Measurements from ENCODE around the gene ANGEL1. TPM values are rescaled to one million over a fixed set of nuclear protein-coding genes. Genes with fewer than 3 reads are reported as not detected.

Gene ANGEL1
- total and polyA plus RNA-seq, 2 of the 13 experiments (the other 11 are each of a cell fraction or from before 2014, with no cell fraction given), result 14.3 to 20.1 TPM

DNA sequence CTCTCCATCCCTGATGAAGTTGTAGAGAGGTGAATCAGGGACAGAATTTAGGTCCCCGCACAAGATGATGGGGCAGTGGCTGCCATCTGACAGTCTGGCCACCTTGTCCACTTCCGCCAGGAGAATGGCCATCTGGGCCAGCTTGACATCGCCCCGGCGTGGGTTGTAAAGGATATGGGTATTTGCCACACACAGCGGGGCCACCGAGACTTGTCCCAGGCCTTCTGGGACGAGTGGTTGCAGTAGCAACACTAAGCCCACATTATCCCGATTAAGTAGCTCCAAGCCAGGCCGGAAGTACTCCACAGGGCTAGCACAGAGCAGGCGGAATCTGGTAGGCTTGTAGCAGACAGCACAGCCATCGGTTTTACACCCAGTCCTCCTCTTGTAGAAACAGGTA is 6.2 kb downstream of the ANGEL1 start (continued):
- TF ChIP-seq ZNF605 (CRISPR knock-in tag; IDR thresholded peaks at IDR 0.05) (no peak), ADNP (CRISPR knock-in tag; IDR thresholded peaks at IDR 0.05) (no peak)

DNA sequence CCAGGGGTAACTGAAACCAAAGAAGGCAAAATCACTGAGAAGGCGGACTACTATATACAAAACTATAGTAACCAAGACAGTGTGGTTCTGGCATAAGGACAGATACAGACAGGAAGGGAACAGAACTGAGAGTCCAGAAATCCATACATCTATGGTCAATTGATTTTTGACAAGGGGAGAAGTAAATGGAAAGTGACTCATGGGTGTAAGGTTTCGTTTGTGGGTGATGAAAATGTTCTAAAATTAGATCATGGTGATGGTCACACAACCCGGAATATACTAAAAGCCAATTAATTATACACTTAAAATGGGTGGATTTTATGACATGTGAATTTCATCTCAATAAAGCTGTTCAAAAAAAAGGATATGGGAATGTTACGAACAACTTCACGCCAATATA is 18.7 kb downstream of the ANGEL1 start:
- no TSS peak for BruUV-seq (replicated peaks)
- FAIRE-seq, result no peak

More for the DNA sequence above, 18.7 kb downstream of the ANGEL1 start:
- intact Hi-C loops (cut with micrococcal nuclease; ENCODE audit: unreplicated experiment), result no loop called here
- in situ Hi-C loops (cut with HindIII; ENCODE audit: extremely low pct_ligation_motif_present, low pct_unique_long_range_greater_than_20kb), result no loop called here
- Histone ChIP-seq H3K27ac (ENCODE audit: extremely low read length, insufficient read depth, low read length) (no peak overlapping the region), H3K4me3 (replicated peaks in 1 of 3; ENCODE audit: insufficient read depth in 1 of 3, low read depth in 2 of 3, low read length in 3 of 3) (no peak overlapping the region), H3K9ac (ENCODE audit: insufficient read depth, low read depth, low read length) (no peak overlapping the region), H3K4me1 (ENCODE audit: insufficient read depth, low read length) (no peaks in the 10 kb centered on the region), H3K79me2 (ENCODE audit: insufficient read depth, low read length) (no peaks in the 10 kb centered on the region), H3K27me3 (ENCODE audit: control insufficient read depth in 1 of 2, insufficient read depth in 2 of 2, low read length in 2 of 2) (no peaks in the 10 kb centered on the region), H3K9me3 (ENCODE audit: low read length) (no peaks in the 10 kb centered on the region), H3K4me2 (ENCODE audit: low read depth, low read length) (no peak overlapping the region), H2AFZ (ENCODE audit: low read length) (no peak overlapping the region), H4K20me1 (ENCODE audit: insufficient read depth, low read length) (no peaks in the 10 kb centered on the region), H3K36me3 (replicated peaks in 1 of 2; ENCODE audit: control insufficient read depth in 1 of 2, insufficient read depth in 2 of 2, low read length in 2 of 2) (peaks cover 5 to 25% of the 10 kb centered on the region in 2 experiments; a peak in 4 of 5 replicates)
- 91% methylated on average over 5 of the region's 5 CpGs for WGBS (ENCODE audit: low lambda C conversion rate)
- ATAC-seq, result no peak
- TF ChIP-seq NFYC (CRISPR knock-in tag; IDR thresholded peaks at IDR 0.05), result no peak
- no peak for TF ChIP-seq NKX3-1 (CRISPR knock-in tag; IDR thresholded peaks at IDR 0.05)
- TF ChIP-seq, protein P1, sequence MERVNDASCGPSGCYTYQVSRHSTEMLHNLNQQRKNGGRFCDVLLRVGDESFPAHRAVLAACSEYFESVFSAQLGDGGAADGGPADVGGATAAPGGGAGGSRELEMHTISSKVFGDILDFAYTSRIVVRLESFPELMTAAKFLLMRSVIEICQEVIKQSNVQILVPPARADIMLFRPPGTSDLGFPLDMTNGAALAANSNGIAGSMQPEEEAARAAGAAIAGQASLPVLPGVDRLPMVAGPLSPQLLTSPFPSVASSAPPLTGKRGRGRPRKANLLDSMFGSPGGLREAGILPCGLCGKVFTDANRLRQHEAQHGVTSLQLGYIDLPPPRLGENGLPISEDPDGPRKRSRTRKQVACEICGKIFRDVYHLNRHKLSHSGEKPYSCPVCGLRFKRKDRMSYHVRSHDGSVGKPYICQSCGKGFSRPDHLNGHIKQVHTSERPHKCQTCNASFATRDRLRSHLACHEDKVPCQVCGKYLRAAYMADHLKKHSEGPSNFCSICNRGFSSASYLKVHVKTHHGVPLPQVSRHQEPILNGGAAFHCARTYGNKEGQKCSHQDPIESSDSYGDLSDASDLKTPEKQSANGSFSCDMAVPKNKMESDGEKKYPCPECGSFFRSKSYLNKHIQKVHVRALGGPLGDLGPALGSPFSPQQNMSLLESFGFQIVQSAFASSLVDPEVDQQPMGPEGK (CRISPR knock-in tag; IDR thresholded peaks at IDR 0.05), result no peak
- no peak for TF ChIP-seq ZNF614 (CRISPR knock-in tag; IDR thresholded peaks at IDR 0.05; ENCODE audit: borderline replicate concordance)
- TF ChIP-seq KMT2A (CRISPR knock-in tag; IDR thresholded peaks at IDR 0.05), result no peak
- no peak for TF ChIP-seq MAFK (conservative IDR thresholded peaks at IDR 0.05 in 1 of 2, IDR thresholded peaks at IDR 0.05 in 1 of 2; ENCODE audit: low read length in 2 of 2)
- TF ChIP-seq ZNF317 (CRISPR knock-in tag; IDR thresholded peaks at IDR 0.05), result no peak
- ChIA-PET CTCF (ENCODE audit: low intra/inter-chr PET ratio, low total read pairs) (no interaction called here), POLR2A (no interaction called here)
- DNase-seq (ENCODE audit: low spot score), result no peak

Data from HepG2 (cell line).